DND-41 (cell line): ENCODE data around the gene CREB3L2.
"Not testable (repeated sequence)": the region's sequence is repeated elsewhere in the genome, so short reads cannot be mapped to it uniquely, and the experiment has no call there.

ENCODE experiments used
- ATAC-seq: fragments of 200-7000 bp; cut with Tn5 transposase; 3 replicates; pipeline ENCODE4 v1.9.1; 2021; ENCODE audit warnings: low read depth; ENCODE audit not compliant: insufficient read depth
- DNase-seq: peaks from one replicate; pipeline ENCODE4 v3.0.0-alpha.2; 2020
- H2AFZ ChIP-seq: 2 replicates; pipeline ENCODE4 v1.6.0; 2012; ENCODE audit warnings: low read depth, low read length
- H3K27ac ChIP-seq: 2 replicates; pipeline ENCODE4 v1.5.1; 2012; ENCODE audit warnings: low read length, inconsistent platforms
- H3K27me3 ChIP-seq: fragments of 200-600 bp; sonication (generic); 2 replicates; pipeline ENCODE4 v1.6.0; 2012; ENCODE audit warnings: low read length, mild to moderate bottlenecking, inconsistent platforms; ENCODE audit not compliant: insufficient read depth, poor library complexity
- H3K36me3 ChIP-seq: 2 replicates; pipeline ENCODE4 v1.5.1; 2012; ENCODE audit warnings: low read length, inconsistent platforms; ENCODE audit not compliant: insufficient read depth
- H3K4me1 ChIP-seq: 2 replicates; pipeline ENCODE4 v1.5.1; 2012; ENCODE audit warnings: mild to moderate bottlenecking, low read length; ENCODE audit not compliant: insufficient read depth
- H3K4me2 ChIP-seq: 2 replicates; pipeline ENCODE4 v1.6.0; 2012; ENCODE audit warnings: mild to moderate bottlenecking, moderate library complexity, low read length, inconsistent platforms; ENCODE audit not compliant: insufficient read depth
- H3K4me3 ChIP-seq, 2 experiments: fragments of 200-600 bp in 1 of 2; shearing (Covaris generic) in 1 of 2; 2 replicates each; pipeline ENCODE4 v1.5.1; 2012 to 2016; ENCODE audit warnings: inconsistent platforms in 2 of 2, low read length in 2 of 2, mild to moderate bottlenecking in 2 of 2, low read depth in 1 of 2, moderate library complexity in 1 of 2
- H3K79me2 ChIP-seq: 2 replicates; pipeline ENCODE4 v1.6.0; 2012; ENCODE audit warnings: low read length, inconsistent platforms; ENCODE audit not compliant: insufficient read depth
- H3K9ac ChIP-seq: 2 replicates; pipeline ENCODE4 v1.6.0; 2012; ENCODE audit warnings: low read depth, mild to moderate bottlenecking, inconsistent platforms, low read length, moderate library complexity
- H3K9me3 ChIP-seq: 2 replicates; pipeline ENCODE4 v1.5.1; 2012; ENCODE audit warnings: low read length, moderate library complexity, mild to moderate bottlenecking, inconsistent platforms; ENCODE audit not compliant: insufficient read depth, severe bottlenecking
- H4K20me1 ChIP-seq: 2 replicates; pipeline ENCODE4 v1.6.0; 2012; ENCODE audit warnings: low read length; ENCODE audit not compliant: insufficient read depth
- EZH2 ChIP-seq: IDR thresholded peaks from 3 replicates; pipeline ENCODE4 v1.6.1; 2012; ENCODE audit warnings: borderline replicate concordance, low read depth, mild to moderate bottlenecking, moderate library complexity, low read length, inconsistent platforms; ENCODE audit not compliant: severe bottlenecking
- TF ChIP-seq, protein P1 (sequence below): IDR thresholded peaks from 2 replicates; pipeline ENCODE4 v1.5.1; 2012; ENCODE audit warnings: borderline replicate concordance, low read length, moderate library complexity, mild to moderate bottlenecking; ENCODE audit not compliant: poor library complexity, severe bottlenecking; ENCODE audit errors: extremely low read depth

The CREB3L2 gene

GRCh38 chr7:138044897-138045296, 43.0 kb upstream of the CREB3L2 start:
- Histone ChIP-seq H3K4me3 (no peak overlapping the region), H3K4me1 (no peaks in the 10 kb centered on the region), H2AFZ (no peak overlapping the region), H3K27ac (no peak overlapping the region), H3K36me3 (no peaks in the 10 kb centered on the region), H3K79me2 (no peaks in the 10 kb centered on the region), H3K4me2 (no peak overlapping the region), H3K9ac (no peak overlapping the region), H3K9me3 (no peaks in the 10 kb centered on the region), H3K27me3 (no peaks in the 10 kb centered on the region), H4K20me1 (no peaks in the 10 kb centered on the region)
- no peak for DNase-seq
- TF ChIP-seq, protein P1, sequence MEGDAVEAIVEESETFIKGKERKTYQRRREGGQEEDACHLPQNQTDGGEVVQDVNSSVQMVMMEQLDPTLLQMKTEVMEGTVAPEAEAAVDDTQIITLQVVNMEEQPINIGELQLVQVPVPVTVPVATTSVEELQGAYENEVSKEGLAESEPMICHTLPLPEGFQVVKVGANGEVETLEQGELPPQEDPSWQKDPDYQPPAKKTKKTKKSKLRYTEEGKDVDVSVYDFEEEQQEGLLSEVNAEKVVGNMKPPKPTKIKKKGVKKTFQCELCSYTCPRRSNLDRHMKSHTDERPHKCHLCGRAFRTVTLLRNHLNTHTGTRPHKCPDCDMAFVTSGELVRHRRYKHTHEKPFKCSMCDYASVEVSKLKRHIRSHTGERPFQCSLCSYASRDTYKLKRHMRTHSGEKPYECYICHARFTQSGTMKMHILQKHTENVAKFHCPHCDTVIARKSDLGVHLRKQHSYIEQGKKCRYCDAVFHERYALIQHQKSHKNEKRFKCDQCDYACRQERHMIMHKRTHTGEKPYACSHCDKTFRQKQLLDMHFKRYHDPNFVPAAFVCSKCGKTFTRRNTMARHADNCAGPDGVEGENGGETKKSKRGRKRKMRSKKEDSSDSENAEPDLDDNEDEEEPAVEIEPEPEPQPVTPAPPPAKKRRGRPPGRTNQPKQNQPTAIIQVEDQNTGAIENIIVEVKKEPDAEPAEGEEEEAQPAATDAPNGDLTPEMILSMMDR, result no peak
- TF ChIP-seq EZH2, result no peak
- no peak for ATAC-seq

DNA sequence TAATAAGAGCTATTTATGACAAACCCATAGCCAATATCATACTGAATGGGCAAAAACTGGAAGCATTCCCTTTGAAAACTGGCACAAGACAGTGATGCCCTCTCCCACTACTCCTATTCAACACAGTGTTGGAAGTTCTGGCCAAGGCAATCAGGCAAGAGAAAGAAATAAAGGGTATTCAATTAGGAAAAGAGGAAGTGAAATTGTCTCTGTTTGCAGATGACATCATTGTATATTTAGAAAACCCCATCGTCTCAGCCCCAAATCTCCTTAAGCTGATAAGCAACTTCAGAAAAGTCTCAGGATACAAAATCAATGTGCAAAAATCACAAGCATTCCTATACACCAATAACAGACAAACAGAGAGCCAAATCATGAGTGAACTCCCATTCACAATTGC, 38.2 kb upstream of the CREB3L2 start:
- not testable (repeated sequence) for ATAC-seq, H3K9me3 ChIP-seq, H3K27ac ChIP-seq, H4K20me1 ChIP-seq, H3K4me2 ChIP-seq, H3K27me3 ChIP-seq, H3K36me3 ChIP-seq, H3K4me3 ChIP-seq, H2AFZ ChIP-seq, DNase-seq, H3K9ac ChIP-seq, H3K79me2 ChIP-seq, H3K4me1 ChIP-seq

DNA sequence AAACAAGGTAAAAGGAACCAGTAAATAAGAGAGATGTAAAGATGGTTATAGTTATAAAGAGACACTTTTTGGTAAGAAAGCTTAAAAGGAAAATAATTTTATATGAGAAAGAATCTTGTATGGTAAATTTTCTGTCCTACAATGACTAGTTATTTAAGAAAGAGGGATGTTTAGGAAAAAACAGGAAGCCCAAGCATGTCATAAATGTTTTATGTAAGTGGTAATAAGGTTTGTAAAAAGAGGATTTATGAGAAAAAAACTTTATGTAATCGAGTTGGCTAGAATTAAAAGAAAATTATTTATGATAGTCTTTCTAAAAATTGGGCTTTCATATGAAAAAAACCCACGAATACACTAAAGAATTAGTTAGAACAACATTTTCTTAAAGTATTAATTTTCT, 34.2 kb upstream of the CREB3L2 start:
- Histone ChIP-seq H3K4me3 (no peak overlapping the region), H3K36me3 (no peaks in the 10 kb centered on the region), H3K27me3 (no peaks in the 10 kb centered on the region), H3K4me2 (no peak overlapping the region), H4K20me1 (no peaks in the 10 kb centered on the region), H3K79me2 (no peaks in the 10 kb centered on the region), H3K9ac (no peak overlapping the region), H3K9me3 (peaks cover 10% of the 10 kb centered on the region), H2AFZ (no peak overlapping the region), H3K4me1 (no peaks in the 10 kb centered on the region), H3K27ac (no peak overlapping the region)
- DNase-seq (no peak), ATAC-seq (no peak)
- TF ChIP-seq EZH2, result no peak
- TF ChIP-seq, protein P1, result no peak

GRCh38 chr7:138033241-138033640, 31.4 kb upstream of the CREB3L2 start:
- peaks cover 10% of the 10 kb centered on the region for H3K9me3 ChIP-seq
- ATAC-seq, result no peak
- H3K36me3 ChIP-seq, result no peaks in the 10 kb centered on the region
- H2AFZ ChIP-seq, result no peak overlapping the region
- H3K4me1 ChIP-seq, result no peaks in the 10 kb centered on the region
- H3K4me2 ChIP-seq, result no peak overlapping the region
- no peak overlapping the region for H3K9ac ChIP-seq
- TF ChIP-seq EZH2, result no peak
- TF ChIP-seq, protein P1, result no peak
- H3K27ac ChIP-seq, result no peak overlapping the region
- DNase-seq, result no peak
- H3K4me3 ChIP-seq, result no peak overlapping the region
- no peaks in the 10 kb centered on the region for H4K20me1 ChIP-seq
- H3K27me3 ChIP-seq, result no peaks in the 10 kb centered on the region
- no peaks in the 10 kb centered on the region for H3K79me2 ChIP-seq
